MCF 10A (cell line): ENCODE data around the gene TRUB1. TPM values are rescaled to one million over a fixed set of nuclear protein-coding genes. Genes with fewer than 3 reads are reported as not detected.

ENCODE experiments used
- BruUV-seq: library from RNA; stranded (reverse); fragments of 400-500 nt; replicated peaks from 2 replicates; lab custom pipeline; 2021; lab: Mats Ljungman, UMichigan
- CTCF ChIA-PET: fragments of 300-600 bp; sonication (Branson Sonifier 250); formaldehyde crosslinking; extraction: SDS; loops from one replicate; lab custom pipeline; 2021; ENCODE audit warnings: antibody characterized with exemption, inconsistent platforms; lab: Yijun Ruan, JAX
- POLR2A ChIA-PET: fragments of 300-600, 350-650 bp; sonication (Branson Sonifier 250); formaldehyde crosslinking; extraction: SDS; loops from one replicate; lab custom pipeline; 2020; ENCODE audit warnings: antibody characterized with exemption, inconsistent platforms; lab: Yijun Ruan, JAX
- DNase-seq: peaks from one replicate; pipeline ENCODE4 v3.0.0-alpha.2; 2018; ENCODE audit not compliant: unreplicated experiment
- H3K27ac Mint-ChIP-seq: one replicate; pipeline ENCODE4 v1.8.0; 2022; ENCODE audit warnings: mild to moderate bottlenecking, low read depth, mixed read lengths; ENCODE audit not compliant: unreplicated experiment
- H3K27me3 Mint-ChIP-seq: one replicate; pipeline ENCODE4 v1.8.0; 2022; ENCODE audit warnings: mixed read lengths; ENCODE audit not compliant: insufficient read depth, unreplicated experiment
- H3K36me3 Mint-ChIP-seq: one replicate; pipeline ENCODE4 v1.8.0; 2022; ENCODE audit warnings: mild to moderate bottlenecking, moderate library complexity, mixed read lengths; ENCODE audit not compliant: insufficient read depth, unreplicated experiment
- H3K4me1 Mint-ChIP-seq: one replicate; pipeline ENCODE4 v1.8.0; 2022; ENCODE audit warnings: mixed read lengths; ENCODE audit not compliant: insufficient read depth, unreplicated experiment
- H3K4me3 Mint-ChIP-seq: one replicate; pipeline ENCODE4 v1.8.0; 2022; ENCODE audit warnings: mild to moderate bottlenecking, moderate library complexity, mixed read lengths; ENCODE audit not compliant: unreplicated experiment
- H3K9me3 Mint-ChIP-seq: one replicate; pipeline ENCODE4 v1.8.0; 2022; ENCODE audit warnings: mixed read lengths; ENCODE audit not compliant: unreplicated experiment
- CTCF ChIP-seq: fragments of 200-600 bp; IDR thresholded peaks from one replicate; pipeline ENCODE4 v1.8.0; 2022; ENCODE audit warnings: antibody characterized with exemption, mild to moderate bottlenecking; ENCODE audit not compliant: unreplicated experiment
- intact Hi-C: fragments of 100-400 bp; cut with micrococcal nuclease; formaldehyde crosslinking; loops from 2 replicates; pipeline ENCODE4 v1.14.1; 2022
- total RNA-seq: library from RNA; stranded (reverse); gene quantifications from 2 replicates; pipeline ENCODE4 v1.2.3, GENCODE V29; 2022

The TRUB1 gene
- total RNA-seq, 1 experiment from 2014 or later: 29.2 TPM

GRCh38 chr10:114996542-114996941, 58.5 kb downstream of the TRUB1 start:
- intact Hi-C loops: no loop called here
- POLR2A ChIA-PET: no interaction called here
- no TSS peak for BruUV-seq
- Mint-ChIP-seq H3K4me1 (peaks cover 9% of the 10 kb centered on the region), H3K27ac (no peak overlapping the region), H3K9me3 (no peaks in the 10 kb centered on the region), H3K36me3 (peaks cover 11% of the 10 kb centered on the region), H3K27me3 (no peaks in the 10 kb centered on the region), H3K4me3 (no peak overlapping the region)
- DNase-seq: no peak
- TF ChIP-seq CTCF: no peak
- CTCF ChIA-PET: interaction anchor here (0.7 to 1.8 kb wide), 3 partner anchors 22 to 371 kb away, joined by 5 to 8 read pairs (median 5); no protein-coding TSS in a partner anchor

- peaks cover 9% of the 10 kb centered on the region for H3K4me1 Mint-ChIP-seq
- CTCF ChIA-PET: no interaction called here
- no peak overlapping the region for H3K4me3 Mint-ChIP-seq
- no peak overlapping the region for H3K27ac Mint-ChIP-seq
- no peak for TF ChIP-seq CTCF
- POLR2A ChIA-PET: no interaction called here
- BruUV-seq: no TSS peak
- peaks cover under 1% of the 10 kb centered on the region for H3K27me3 Mint-ChIP-seq
- no peaks in the 10 kb centered on the region for H3K9me3 Mint-ChIP-seq
- intact Hi-C loops: no loop called here
- DNase-seq: no peak
- peaks cover 11% of the 10 kb centered on the region for H3K36me3 Mint-ChIP-seq
These were observed 61.0 kb downstream of the TRUB1 start for GRCh38 chr10:114998993-114999392.

GRCh38 chr10:115001506-115002381, 63.7 kb downstream of the TRUB1 start:
- Mint-ChIP-seq H3K4me3 (no peak overlapping the region), H3K9me3 (no peaks in the 10 kb centered on the region), H3K4me1 (peaks cover 9% of the 10 kb centered on the region), H3K36me3 (peaks cover 5% of the 10 kb centered on the region), H3K27ac (peak overlapping the region; percentile 7), H3K27me3 (peaks cover 12% of the 10 kb centered on the region)
- no peak for TF ChIP-seq CTCF
- no TSS peak for BruUV-seq
- intact Hi-C loops: no loop called here
- ChIA-PET POLR2A (interaction anchor here (0.6 to 1.0 kb wide), 4 partner anchors 9 to 86 kb away, joined by 3 read pairs; no protein-coding TSS in a partner anchor), CTCF (interaction anchor here (1.1 to 1.3 kb wide), 2 partner anchors 26 to 124 kb away, joined by 3 read pairs; no protein-coding TSS in a partner anchor)
- no peak for DNase-seq

GRCh38 chr10:115003396-115003795, 65.4 kb downstream of the TRUB1 start:
- H3K27ac Mint-ChIP-seq: no peak overlapping the region
- H3K4me1 Mint-ChIP-seq: peaks cover 9% of the 10 kb centered on the region
- H3K36me3 Mint-ChIP-seq: peaks cover 5% of the 10 kb centered on the region
- intact Hi-C loops: no loop called here
- no peak overlapping the region for H3K4me3 Mint-ChIP-seq
- H3K27me3 Mint-ChIP-seq: peaks cover 12% of the 10 kb centered on the region
- no peak for TF ChIP-seq CTCF
- DNase-seq: no peak
- H3K9me3 Mint-ChIP-seq: no peaks in the 10 kb centered on the region
- POLR2A ChIA-PET: interaction anchor here (0.7 kb wide), 1 partner anchor 64 kb away, joined by 5 read pairs; no protein-coding TSS in a partner anchor
- BruUV-seq: no TSS peak
- CTCF ChIA-PET: no interaction called here
